C4-2B (cell line): ENCODE measurements around the gene SUPT20HL2.

ENCODE experiments used
- H3K27ac ChIP-seq: fragments of 450-650 bp; 2 replicates; pipeline ENCODE4 v1.5.1; 2017
- ZFX ChIP-seq: fragments of 450-650 bp; IDR thresholded peaks from 2 replicates; pipeline ENCODE4 v1.6.1; 2017
- TF ChIP-seq, protein P1 (sequence below): fragments of 450-650 bp; conservative IDR thresholded peaks from 2 replicates; pipeline ENCODE4 v1.5.1; 2017; ENCODE audit warnings: mild to moderate bottlenecking

Gene SUPT20HL2

DNA sequence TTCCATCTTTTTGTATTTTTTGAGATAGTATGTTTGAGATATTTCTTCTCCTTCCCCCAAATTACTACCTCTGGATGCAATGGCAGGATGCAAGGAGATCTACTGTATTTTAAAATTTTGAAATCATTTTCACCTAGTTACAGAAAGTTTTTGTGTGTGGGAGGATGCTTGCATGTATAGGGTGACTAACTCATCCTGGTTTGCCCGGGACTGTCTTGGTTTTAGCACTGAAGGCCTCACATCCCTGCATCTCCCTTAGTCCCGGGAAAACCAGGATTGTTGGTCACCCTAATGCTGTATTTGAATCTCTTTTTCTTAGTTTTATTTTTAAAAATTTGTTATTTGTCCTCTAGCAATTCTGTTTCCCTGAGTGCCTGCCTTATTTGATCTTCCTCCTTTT, 12.1 kb downstream of the SUPT20HL2 start:
- TF ChIP-seq ZFX: no peak
- TF ChIP-seq, protein P1, sequence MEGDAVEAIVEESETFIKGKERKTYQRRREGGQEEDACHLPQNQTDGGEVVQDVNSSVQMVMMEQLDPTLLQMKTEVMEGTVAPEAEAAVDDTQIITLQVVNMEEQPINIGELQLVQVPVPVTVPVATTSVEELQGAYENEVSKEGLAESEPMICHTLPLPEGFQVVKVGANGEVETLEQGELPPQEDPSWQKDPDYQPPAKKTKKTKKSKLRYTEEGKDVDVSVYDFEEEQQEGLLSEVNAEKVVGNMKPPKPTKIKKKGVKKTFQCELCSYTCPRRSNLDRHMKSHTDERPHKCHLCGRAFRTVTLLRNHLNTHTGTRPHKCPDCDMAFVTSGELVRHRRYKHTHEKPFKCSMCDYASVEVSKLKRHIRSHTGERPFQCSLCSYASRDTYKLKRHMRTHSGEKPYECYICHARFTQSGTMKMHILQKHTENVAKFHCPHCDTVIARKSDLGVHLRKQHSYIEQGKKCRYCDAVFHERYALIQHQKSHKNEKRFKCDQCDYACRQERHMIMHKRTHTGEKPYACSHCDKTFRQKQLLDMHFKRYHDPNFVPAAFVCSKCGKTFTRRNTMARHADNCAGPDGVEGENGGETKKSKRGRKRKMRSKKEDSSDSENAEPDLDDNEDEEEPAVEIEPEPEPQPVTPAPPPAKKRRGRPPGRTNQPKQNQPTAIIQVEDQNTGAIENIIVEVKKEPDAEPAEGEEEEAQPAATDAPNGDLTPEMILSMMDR: no peak
- no peak overlapping the region for H3K27ac ChIP-seq

DNA sequence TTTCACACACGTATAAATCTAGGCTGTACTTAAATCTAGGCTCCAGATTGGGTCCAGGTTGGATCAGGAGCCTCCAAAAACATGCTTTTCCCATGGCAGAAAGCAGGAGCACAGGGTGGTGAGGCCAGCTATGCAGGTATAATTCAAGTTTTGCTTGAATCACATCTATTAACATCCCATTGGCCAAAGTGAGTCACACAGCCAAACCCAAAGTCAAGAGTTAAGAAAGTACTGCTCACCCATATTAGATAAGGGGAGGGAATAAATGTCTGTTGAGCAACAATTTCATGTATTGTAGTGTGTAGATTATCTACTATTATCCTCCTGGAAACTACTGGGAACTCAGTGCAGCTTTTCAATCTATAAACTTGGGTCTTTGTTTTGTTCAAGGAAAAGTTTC, 12.8 kb downstream of the SUPT20HL2 start:
- no peak overlapping the region for H3K27ac ChIP-seq
- TF ChIP-seq, protein P1: no peak
- TF ChIP-seq ZFX: no peak

DNA sequence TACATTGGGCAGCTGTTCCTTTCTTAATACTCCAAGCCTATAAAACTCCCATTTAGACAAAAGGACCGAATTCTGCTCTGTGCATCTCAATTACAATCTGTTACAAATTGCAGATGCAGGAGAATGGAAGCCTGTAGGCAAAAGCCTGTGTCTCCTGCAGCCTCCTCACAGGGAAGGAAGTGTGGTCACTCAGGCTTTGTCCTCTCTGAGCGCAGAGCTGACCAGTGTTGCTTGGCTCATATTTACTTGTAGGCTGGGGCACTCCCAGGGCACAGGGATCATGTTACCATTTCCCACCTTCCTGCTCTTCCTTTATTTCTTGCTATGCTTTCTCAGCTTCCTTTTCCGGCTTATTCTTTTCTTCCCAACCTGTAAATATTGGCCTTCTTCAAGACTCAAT, 15.7 kb downstream of the SUPT20HL2 start:
- TF ChIP-seq, protein P1: no peak
- no peak for TF ChIP-seq ZFX
- H3K27ac ChIP-seq: no peak overlapping the region

DNA sequence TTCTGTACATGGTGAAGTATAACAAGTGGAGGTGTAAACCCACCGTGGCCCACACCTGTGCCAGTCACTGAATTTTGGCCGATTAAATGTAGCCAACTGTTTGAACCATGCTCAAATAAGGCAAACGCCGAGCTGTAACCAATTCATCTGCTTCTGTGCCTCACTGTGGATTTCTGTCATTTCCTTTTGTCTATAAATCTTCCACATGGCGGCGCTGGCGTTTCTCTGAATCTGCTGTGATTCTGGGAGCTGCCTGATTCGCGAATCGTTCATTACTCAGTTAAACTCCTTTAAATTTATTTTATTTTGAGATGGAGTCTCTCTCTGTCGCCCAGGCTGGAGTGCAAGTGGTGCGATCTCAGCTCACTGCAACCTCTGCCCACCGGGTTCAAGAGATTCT, 19.2 kb downstream of the SUPT20HL2 start:
- no peak for TF ChIP-seq ZFX
- TF ChIP-seq, protein P1: peak; percentile 52
- no peak overlapping the region for H3K27ac ChIP-seq

DNA sequence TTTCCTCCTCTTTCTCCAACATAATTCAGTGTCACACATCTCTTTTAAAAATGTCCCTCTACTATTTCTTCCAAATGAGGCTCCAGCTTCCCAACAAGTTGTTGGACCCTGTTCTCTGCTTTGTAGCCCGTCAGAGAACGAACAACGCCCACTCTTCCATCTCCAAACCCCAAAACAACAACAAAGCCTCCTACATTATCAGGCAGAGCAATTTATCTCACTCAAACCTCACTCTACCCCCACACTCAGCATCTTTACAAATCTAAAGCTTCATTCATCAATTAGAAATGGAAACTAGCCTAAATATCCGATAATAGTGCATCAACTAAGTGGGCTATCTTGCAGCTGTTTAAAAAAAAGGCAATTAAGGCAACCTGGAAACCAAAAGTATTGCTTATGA, 20.5 kb downstream of the SUPT20HL2 start:
- no peak overlapping the region for H3K27ac ChIP-seq
- TF ChIP-seq, protein P1: no peak
- no peak for TF ChIP-seq ZFX

DNA sequence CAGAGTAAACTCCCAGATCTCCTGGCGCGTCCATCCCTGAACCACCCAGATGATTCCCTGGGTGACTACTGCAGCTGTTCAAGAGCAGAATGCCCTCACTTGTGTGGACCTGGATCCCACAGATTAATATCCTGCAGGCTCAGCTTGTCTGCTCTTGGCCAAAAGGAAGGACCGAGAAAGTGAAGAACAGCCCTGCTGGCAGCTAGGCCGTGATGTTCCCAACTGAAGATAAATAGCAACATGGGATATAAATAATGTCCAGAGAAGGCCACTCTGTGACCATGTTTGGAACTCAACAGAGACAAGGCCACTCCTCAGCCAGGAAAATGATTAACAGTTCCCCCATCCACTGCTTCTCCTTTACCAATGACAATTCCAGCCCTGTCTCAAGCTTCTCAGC, 21.5 kb downstream of the SUPT20HL2 start:
- TF ChIP-seq, protein P1: no peak
- no peak for TF ChIP-seq ZFX
- no peak overlapping the region for H3K27ac ChIP-seq

DNA sequence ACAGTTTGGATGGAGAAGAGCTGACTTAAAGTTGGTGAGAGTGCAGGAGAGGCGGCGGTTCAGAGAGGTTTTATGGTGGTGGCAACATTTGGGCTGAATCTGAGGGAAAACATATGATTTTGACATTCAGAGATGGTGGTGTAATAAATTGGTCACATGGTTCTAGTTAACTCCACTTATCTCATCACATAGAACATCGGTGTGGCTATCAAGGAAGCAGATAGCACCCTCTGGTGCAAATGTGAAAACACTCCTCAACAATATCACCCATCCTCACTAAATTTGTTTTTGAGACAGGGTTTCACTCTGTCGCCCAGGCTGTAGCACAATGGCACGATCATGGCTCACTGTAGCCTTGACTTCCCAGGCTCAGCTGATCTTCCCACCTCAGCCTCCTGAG, 28.8 kb downstream of the SUPT20HL2 start:
- TF ChIP-seq, protein P1: no peak
- TF ChIP-seq ZFX: no peak
- no peak overlapping the region for H3K27ac ChIP-seq
